ENCODE measurements around the gene ATF6. TPM values are rescaled to one million over a fixed set of nuclear protein-coding genes. Genes with fewer than 3 reads are reported as not detected.

Gene ATF6
- total and polyA plus RNA-seq, 8 donors = 2.2 to 29.5 (median 16.9) TPM

GRCh38 chr1:161885759-161886158 is 119.6 kb downstream of the ATF6 start:
- WGBS, 2 donors = 87 to 89% methylated on average over 1 of the region's 1 CpG
- H3K4me1 ChIP-seq = peaks cover 0 to 21% (median 4%) of the 10 kb centered on the region in 3 donors
- no peak overlapping the region for H3K27ac ChIP-seq
- H3K9me3 ChIP-seq = no peaks in the 10 kb centered on the region
- H3K36me3 ChIP-seq = no peaks in the 10 kb centered on the region
- no peak for DNase-seq
- no peak overlapping the region for H3K4me3 ChIP-seq
- intact Hi-C loops (cut with DNase I) = no loop called here
- no peak for ATAC-seq
- no peaks in the 10 kb centered on the region for H3K27me3 ChIP-seq
- FAIRE-seq = no peak
- no peak for TF ChIP-seq CTCF (IDR thresholded peaks at IDR 0.05)

GRCh38 chr1:161886589-161886988 is 120.5 kb downstream of the ATF6 start:
- Histone ChIP-seq H3K4me1 (peaks cover 0 to 21% (median 4%) of the 10 kb centered on the region in 3 donors), H3K36me3 (no peaks in the 10 kb centered on the region), H3K27me3 (no peaks in the 10 kb centered on the region), H3K27ac (no peak overlapping the region), H3K4me3 (no peak overlapping the region), H3K9me3 (no peaks in the 10 kb centered on the region)
- no peak for TF ChIP-seq CTCF (IDR thresholded peaks at IDR 0.05)
- ATAC-seq (no peak), DNase-seq (no peak), FAIRE-seq (no peak)
- WGBS, 2 donors = 96 to 97% methylated on average over 5 of the region's 5 CpGs
- intact Hi-C loops (cut with DNase I) = no loop called here

GRCh38 chr1:161887730-161888287 is 121.7 kb downstream of the ATF6 start:
- no peak overlapping the region for H3K27ac ChIP-seq
- no peaks in the 10 kb centered on the region for H3K36me3 ChIP-seq
- peaks cover 0 to 21% (median 4%) of the 10 kb centered on the region in 3 donors for H3K4me1 ChIP-seq
- DNase-seq (no peak), FAIRE-seq (no peak), ATAC-seq (no peak)
- H3K4me3 ChIP-seq = no peak overlapping the region
- H3K9me3 ChIP-seq = no peaks in the 10 kb centered on the region
- intact Hi-C loops (cut with DNase I) = no loop called here
- no peak for TF ChIP-seq CTCF (IDR thresholded peaks at IDR 0.05)
- WGBS, 2 donors = 73 to 81% methylated on average over 3 of the region's 3 CpGs
- no peaks in the 10 kb centered on the region for H3K27me3 ChIP-seq

GRCh38 chr1:161890574-161890973 is 124.5 kb downstream of the ATF6 start:
- intact Hi-C loops (cut with DNase I) = no loop called here
- Histone ChIP-seq H3K4me3 (no peak overlapping the region), H3K27me3 (no peaks in the 10 kb centered on the region), H3K4me1 (no peaks in the 10 kb centered on the region), H3K9me3 (no peaks in the 10 kb centered on the region), H3K36me3 (no peaks in the 10 kb centered on the region), H3K27ac (no peak overlapping the region)
- DNase-seq = peak in 1 of 6 donors; percentile 37
- WGBS, 2 donors = 97 to 98% methylated on average over 22 of the region's 22 CpGs
- no peak for ATAC-seq
- no peak for TF ChIP-seq CTCF (IDR thresholded peaks at IDR 0.05)
- FAIRE-seq = no peak

GRCh38 chr1:161899091-161899490 is 133.0 kb downstream of the ATF6 start:
- intact Hi-C loops (cut with DNase I) = no loop called here
- H3K4me3 ChIP-seq = no peak overlapping the region
- no peaks in the 10 kb centered on the region for H3K4me1 ChIP-seq
- no peak for TF ChIP-seq CTCF (IDR thresholded peaks at IDR 0.05)
- H3K27ac ChIP-seq = no peak overlapping the region
- H3K27me3 ChIP-seq = no peaks in the 10 kb centered on the region
- ATAC-seq (no peak), DNase-seq (no peak), FAIRE-seq (no peak)
- WGBS, 2 donors = 90 to 92% methylated on average over 2 of the region's 2 CpGs
- H3K36me3 ChIP-seq = no peaks in the 10 kb centered on the region
- no peaks in the 10 kb centered on the region for H3K9me3 ChIP-seq
